8988T (cell line): ENCODE measurements around the gene IL17REL.

Source experiments
- DNase-seq: peaks from one replicate; pipeline ENCODE4 v3.0.0; 2011

IL17REL gene

GRCh38 chr22:50020606-50021005, 8.0 kb upstream of the IL17REL start:
- DNase-seq = no peak

- DNase-seq = no peak
Observed at GRCh38 chr22:50019316-50019715, 6.8 kb upstream of the IL17REL start.

GRCh38 chr22:50018608-50019285, 6.2 kb upstream of the IL17REL start:
- DNase-seq = peak; percentile 11

- no peak for DNase-seq
Observed at GRCh38 chr22:50017701-50018224, 5.2 kb upstream of the IL17REL start.

GRCh38 chr22:50016988-50017700, 4.6 kb upstream of the IL17REL start:
- no peak for DNase-seq

GRCh38 chr22:50016308-50016987, 3.9 kb upstream of the IL17REL start:
- peak; percentile 22 for DNase-seq

- no peak for DNase-seq
Observed at GRCh38 chr22:50015451-50016307, 3.1 kb upstream of the IL17REL start.

- no peak for DNase-seq
Observed at GRCh38 chr22:50014655-50015401, 2.3 kb upstream of the IL17REL start.

GRCh38 chr22:50014053-50014501, 1.5 kb upstream of the IL17REL start:
- DNase-seq = peak; percentile 26

- DNase-seq = peak; percentile 44
Observed at GRCh38 chr22:50011447-50012210, 936 bp downstream of the IL17REL start.

- DNase-seq = peak; percentile 7
Observed at GRCh38 chr22:50010676-50011446, 1.7 kb downstream of the IL17REL start.

GRCh38 chr22:50009765-50010675, 2.5 kb downstream of the IL17REL start:
- DNase-seq = peak; percentile 18

- peak; percentile 19 for DNase-seq
Observed at GRCh38 chr22:50009251-50009650, 3.3 kb downstream of the IL17REL start.

- peak; percentile 6 for DNase-seq
Observed at GRCh38 chr22:50008151-50009040, 4.2 kb downstream of the IL17REL start.

GRCh38 chr22:50007057-50007511, 5.5 kb downstream of the IL17REL start:
- no peak for DNase-seq

- no peak for DNase-seq
Observed at GRCh38 chr22:50004918-50005317, 7.6 kb downstream of the IL17REL start.

- DNase-seq = no peak
Observed at GRCh38 chr22:50002791-50003190, 9.8 kb downstream of the IL17REL start.
